GM19467 (cell line): Measurements from ENCODE around the gene DTD2.

Experiments used
- ATAC-seq: cut with Tn5 transposase; IDR thresholded peaks from one replicate; pipeline ENCODE4 v1.9.1; 2021; ENCODE audit warnings: mild to moderate bottlenecking, moderate library complexity; ENCODE audit not compliant: unreplicated experiment

The DTD2 gene

DNA sequence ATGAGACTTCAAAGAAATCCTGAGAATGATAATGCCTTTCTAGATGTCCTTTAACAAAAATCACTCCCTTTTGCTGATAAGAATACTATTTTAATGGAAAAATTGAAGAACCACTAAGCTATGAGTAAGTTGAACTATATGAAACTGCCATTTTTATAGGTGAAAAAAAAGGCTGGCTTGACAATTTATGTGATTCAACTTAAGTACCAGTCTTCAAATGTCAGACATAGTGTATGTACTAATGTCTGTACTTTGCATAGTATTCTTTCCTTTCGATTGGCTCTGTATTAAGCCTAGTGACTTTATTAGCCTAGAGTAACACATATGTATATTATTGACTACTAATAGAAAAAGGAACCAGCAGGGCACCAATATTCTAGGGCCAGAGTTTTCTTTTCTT is 48.9 kb downstream of the DTD2 start:
- no peak for ATAC-seq

DNA sequence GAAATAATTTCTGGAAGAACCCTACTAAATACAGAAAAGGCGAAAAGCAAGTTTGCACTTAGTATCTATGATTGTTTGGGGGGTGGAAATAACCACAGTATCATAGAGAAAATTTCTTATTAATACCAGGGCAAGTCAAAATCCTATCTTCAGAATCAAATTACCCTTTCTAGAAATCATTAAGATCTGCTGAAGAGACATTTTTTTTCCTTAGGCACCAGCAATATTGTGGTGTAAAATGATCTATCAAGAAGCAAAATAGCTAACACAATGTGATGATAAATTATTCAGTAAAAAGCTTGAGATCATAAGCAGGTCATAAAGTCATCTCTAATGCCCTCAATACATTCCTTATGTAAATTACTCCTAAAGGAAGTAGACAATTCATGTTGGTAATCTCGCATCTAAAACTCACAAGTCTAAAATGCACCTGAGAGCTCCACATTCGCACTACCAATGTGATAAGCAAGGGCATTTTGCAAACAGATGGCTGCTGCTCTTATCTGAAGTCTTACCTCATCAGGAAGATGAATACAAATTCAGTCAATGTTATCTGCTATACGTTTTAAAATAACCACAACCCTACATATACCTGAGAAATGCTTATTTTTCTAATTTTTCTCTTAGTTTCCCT is 51.6 kb downstream of the DTD2 start:
- no peak for ATAC-seq

DNA sequence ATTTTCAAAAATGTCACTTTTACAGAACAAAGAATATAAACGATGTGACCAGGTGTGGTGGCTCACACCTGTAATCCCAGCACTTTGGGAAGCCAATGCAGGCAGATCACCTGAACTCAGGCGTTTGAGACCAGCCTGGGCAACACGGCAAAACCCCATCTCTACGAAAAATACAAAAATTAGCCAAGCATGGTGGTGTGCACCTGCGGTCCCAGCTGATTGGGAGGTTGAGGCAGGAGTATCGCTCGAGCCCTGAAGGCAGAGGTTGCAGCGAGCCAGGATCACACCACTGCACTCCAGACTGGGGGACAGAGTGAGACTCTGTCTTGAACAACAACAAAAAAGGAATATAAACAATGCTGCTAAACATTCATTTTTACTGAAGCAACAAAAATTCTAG is 52.2 kb downstream of the DTD2 start:
- no peak for ATAC-seq

DNA sequence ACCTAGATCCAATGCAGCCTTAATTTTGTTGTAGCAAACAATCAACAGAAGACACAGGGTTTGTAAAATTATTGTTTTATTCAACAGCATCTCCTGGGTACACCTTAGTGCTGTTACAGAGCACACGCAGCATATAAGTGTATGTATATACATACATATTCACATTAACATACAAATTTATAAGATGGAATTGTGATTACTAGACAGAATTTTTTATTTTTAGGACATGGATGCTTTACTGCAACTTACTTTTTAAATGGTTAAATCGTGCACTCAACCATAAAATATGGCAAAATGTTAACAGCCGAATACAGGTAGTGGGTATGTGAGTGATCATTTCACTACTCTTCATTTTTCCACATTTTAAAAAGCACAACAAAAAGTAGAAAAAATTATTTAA is 53.6 kb downstream of the DTD2 start:
- no peak for ATAC-seq

DNA sequence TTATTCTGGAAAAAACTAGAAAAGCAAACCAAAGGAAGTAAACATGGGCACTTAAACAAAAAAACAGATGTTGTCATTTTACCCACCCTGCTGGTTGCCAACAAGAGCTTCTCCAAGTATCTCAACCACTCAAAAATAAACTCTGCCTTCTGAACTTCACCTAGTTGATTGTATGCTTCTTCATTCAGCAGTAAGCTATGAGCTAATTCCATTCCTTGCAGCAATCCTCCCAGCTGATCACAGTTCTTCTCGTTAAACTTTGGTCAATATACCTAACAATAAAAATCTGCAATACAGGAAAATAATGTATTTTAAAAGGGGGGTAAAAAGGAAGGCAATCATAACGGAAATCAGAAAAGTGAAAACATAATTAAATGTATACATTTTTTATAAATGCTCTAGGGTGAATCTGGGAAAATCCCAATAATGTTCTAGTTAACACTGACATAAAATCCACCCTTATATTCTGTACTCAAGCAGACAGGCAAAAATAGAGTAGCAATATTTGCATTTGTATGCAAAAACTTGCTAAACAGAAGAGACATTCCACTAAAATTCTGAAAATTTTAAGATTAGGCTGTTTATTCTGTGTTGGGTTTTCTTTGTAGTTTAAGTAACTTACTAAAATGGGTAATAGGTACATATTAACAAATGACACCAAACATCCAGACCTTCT is 54.4 kb downstream of the DTD2 start:
- ATAC-seq = no peak

DNA sequence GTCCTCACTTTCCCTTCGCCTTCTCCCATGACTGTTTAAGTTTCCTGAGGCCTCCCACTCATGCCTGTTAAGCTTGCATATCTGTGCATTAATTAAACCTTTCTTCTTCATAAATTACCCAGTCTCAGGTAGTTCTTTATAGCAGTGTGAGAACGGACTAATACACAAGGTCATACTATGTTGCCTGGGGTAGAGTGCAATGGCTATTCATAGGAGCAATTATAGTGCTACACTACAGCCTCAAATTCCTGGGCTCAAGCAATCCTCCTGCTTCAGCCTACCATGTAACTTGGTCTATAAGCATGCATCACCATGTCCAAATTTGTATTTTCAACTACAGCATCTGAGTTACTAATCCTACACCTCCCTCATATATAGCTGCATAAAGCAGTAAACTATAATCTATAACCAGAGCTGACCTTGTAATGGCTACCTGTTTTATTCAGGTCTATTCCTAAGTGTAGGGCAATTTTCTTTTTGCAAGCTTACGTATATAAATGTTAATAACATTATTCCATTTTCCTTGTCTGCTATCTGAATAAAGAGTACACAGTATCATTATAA is 55.9 kb downstream of the DTD2 start:
- no peak for ATAC-seq

DNA sequence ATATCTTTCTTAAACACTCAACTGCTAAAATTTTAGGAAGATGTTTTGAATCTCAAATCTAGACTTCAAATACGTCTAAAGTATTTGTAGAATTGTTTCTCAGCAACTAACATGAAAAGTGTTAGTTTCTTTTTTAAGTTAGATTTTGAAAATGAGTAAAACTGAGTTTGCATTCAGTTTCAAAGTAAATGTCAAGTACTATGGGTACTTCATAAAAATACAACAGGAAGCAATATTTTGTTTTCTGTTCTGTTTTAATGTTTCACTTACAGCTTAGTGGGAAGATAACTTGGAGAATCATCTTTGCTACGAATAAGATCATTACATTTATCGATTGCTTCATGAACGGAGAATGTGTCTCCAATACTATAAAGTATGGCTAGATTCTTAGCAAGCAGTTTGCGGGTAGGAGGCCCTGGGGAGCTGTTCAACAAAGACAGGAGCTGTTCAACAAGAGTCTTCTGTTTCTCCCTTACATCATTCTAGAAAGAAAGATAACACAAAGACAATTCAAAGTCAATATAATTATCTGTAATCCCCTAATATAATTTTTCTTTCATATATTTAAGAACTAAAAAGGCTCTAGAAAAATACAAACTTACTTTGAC is 57.2 kb downstream of the DTD2 start:
- no peak for ATAC-seq
